DMS153 (cell line): Measurements from ENCODE around the gene HSPB1.
A peak's percentile ranks its signal among the peaks of the same experiment; 100 is the strongest.
"Not testable (repeated sequence)": the region's sequence is repeated elsewhere in the genome, so short reads cannot be mapped to it uniquely, and the experiment has no call there.

ENCODE experiments used
- DNase-seq: peaks from one replicate; lab custom pipeline; 2025; lab: John Stamatoyannopoulos, UW

The HSPB1 gene

GRCh38 chr7:76308874-76309273 lies 6.4 kb downstream of the HSPB1 start:
- DNase-seq: not testable (repeated sequence)

- not testable (repeated sequence) for DNase-seq
Measured at GRCh38 chr7:76309341-76310101, 7.0 kb downstream of the HSPB1 start.

- DNase-seq: peak; percentile 69
Measured at GRCh38 chr7:76310102-76310957, 7.9 kb downstream of the HSPB1 start.

GRCh38 chr7:76311838-76312237 lies 9.4 kb downstream of the HSPB1 start:
- not testable (repeated sequence) for DNase-seq

- DNase-seq: peak; percentile 84
Measured at GRCh38 chr7:76314042-76314721, 11.7 kb downstream of the HSPB1 start.

- DNase-seq: not testable (repeated sequence)
Measured at GRCh38 chr7:76314740-76315139, 12.3 kb downstream of the HSPB1 start.

- DNase-seq: no peak
Measured at GRCh38 chr7:76315364-76315763, 12.9 kb downstream of the HSPB1 start.

GRCh38 chr7:76316984-76317781 lies 14.7 kb downstream of the HSPB1 start:
- no peak for DNase-seq

- DNase-seq: peak; percentile 95
Measured at GRCh38 chr7:76317782-76318487, 15.5 kb downstream of the HSPB1 start.

GRCh38 chr7:76318488-76319353 lies 16.2 kb downstream of the HSPB1 start:
- DNase-seq: peak; percentile 23

GRCh38 chr7:76325092-76325491 lies 22.6 kb downstream of the HSPB1 start:
- no peak for DNase-seq

GRCh38 chr7:76325811-76326210 lies 23.3 kb downstream of the HSPB1 start:
- DNase-seq: no peak

- no peak for DNase-seq
Measured at GRCh38 chr7:76326646-76327233, 24.3 kb downstream of the HSPB1 start.

- no peak for DNase-seq
Measured at GRCh38 chr7:76327610-76328009, 25.1 kb downstream of the HSPB1 start.

GRCh38 chr7:76328389-76328788 lies 25.9 kb downstream of the HSPB1 start:
- no peak for DNase-seq

- DNase-seq: no peak
Measured at GRCh38 chr7:76329479-76329878, 27.0 kb downstream of the HSPB1 start.

GRCh38 chr7:76330261-76330660 lies 27.8 kb downstream of the HSPB1 start:
- no peak for DNase-seq

GRCh38 chr7:76330673-76331072 lies 28.2 kb downstream of the HSPB1 start:
- no peak for DNase-seq

GRCh38 chr7:76332078-76332477 lies 29.6 kb downstream of the HSPB1 start:
- peak; percentile 11 for DNase-seq
